Measurements from ENCODE around the gene SAE1. TPM values are rescaled to one million over a fixed set of nuclear protein-coding genes. Genes with fewer than 3 reads are reported as not detected.

Gene SAE1
- total and polyA plus RNA-seq, 10 of the 15 experiments (the other 5 are each of a cell fraction or from before 2014, with no cell fraction given), result 62.0 to 246 (median 148) TPM

DNA sequence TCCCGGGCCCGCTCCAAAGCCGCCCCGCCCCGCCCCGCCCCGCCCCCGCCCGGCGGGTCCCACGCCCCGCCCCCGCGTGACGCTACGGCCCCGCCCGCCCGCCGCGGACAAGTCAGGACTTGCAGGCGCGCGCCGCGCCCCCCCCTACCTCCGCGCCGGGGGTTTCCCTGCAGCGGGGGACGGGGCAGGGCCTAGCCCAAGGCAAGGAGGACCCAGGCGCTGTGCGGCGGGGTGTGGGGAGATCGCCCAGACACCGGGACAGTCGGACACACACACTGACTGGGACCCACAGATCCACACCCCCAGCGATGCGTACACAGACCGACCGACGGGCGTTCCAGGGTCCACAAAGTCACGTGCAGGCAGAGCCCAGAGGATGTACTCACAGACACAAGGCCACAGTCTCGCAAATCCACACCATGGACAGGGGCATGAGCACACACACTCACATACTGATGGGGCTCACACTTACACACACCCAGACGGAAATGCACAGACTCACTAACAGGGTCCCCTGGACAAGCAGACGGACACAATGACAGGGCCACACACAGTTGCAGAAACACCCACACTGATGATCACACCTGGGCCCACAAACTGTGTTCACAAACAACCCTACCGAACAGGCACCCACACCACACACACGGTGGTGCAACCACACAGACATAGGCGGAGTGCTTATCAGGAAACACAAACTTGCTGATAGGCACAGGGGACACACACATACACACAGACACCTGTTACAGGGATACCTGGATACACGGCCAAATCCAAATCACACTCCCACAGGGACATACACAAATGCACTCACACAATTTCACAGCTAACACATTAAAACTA, 100.8 kb downstream of the SAE1 start (continued):
- peak; percentile 55; the same call in 1 of the 3 replicates for TF ChIP-seq POU2F2 (IDR thresholded peaks at IDR 0.05; ENCODE audit: borderline replicate concordance, low read depth, low read length)
- peak; percentile 87 for TF ChIP-seq NBN (IDR thresholded peaks at IDR 0.05)
- TF ChIP-seq ZNF274 (IDR thresholded peaks at IDR 0.05; ENCODE audit: insufficient read depth, insufficient read length), result no peak
- no peak for TF ChIP-seq YBX1 (IDR thresholded peaks at IDR 0.05)
- TF ChIP-seq NRF1 (conservative IDR thresholded peaks at IDR 0.05; ENCODE audit: low read depth, low read length), result no peak
- TF ChIP-seq RB1 (IDR thresholded peaks at IDR 0.05; ENCODE audit: borderline replicate concordance), result no peak
- 0 out of 2 replicates have a peak, but pooled peaks have one; percentile 73 for TF ChIP-seq TARDBP (IDR thresholded peaks at IDR 0.05; ENCODE audit: borderline replicate concordance)
- peak; percentile 95; the same call in 1 of the 2 replicates for TF ChIP-seq CHD1 (IDR thresholded peaks at IDR 0.05; ENCODE audit: low read depth, low read length)
- TF ChIP-seq CHD2 (IDR thresholded peaks at IDR 0.05; ENCODE audit: borderline replicate concordance, low read depth, low read length), result peak; percentile 79
- TF ChIP-seq ASH2L (IDR thresholded peaks at IDR 0.05; ENCODE audit: borderline replicate concordance, low read depth), result no peak
- no peak for TF ChIP-seq SPI1 (IDR thresholded peaks at IDR 0.05; ENCODE audit: borderline replicate concordance, insufficient read depth, low read depth, low read length)
- TF ChIP-seq RBBP5 (conservative IDR thresholded peaks at IDR 0.05), result no peak
- no peak for TF ChIP-seq ZZZ3 (IDR thresholded peaks at IDR 0.05; ENCODE audit: control insufficient read depth, insufficient read length, low read depth)
- no peak for TF ChIP-seq ZNF384 (IDR thresholded peaks at IDR 0.05; ENCODE audit: borderline replicate concordance, low read depth, low read length)
- TF ChIP-seq, protein P1, sequence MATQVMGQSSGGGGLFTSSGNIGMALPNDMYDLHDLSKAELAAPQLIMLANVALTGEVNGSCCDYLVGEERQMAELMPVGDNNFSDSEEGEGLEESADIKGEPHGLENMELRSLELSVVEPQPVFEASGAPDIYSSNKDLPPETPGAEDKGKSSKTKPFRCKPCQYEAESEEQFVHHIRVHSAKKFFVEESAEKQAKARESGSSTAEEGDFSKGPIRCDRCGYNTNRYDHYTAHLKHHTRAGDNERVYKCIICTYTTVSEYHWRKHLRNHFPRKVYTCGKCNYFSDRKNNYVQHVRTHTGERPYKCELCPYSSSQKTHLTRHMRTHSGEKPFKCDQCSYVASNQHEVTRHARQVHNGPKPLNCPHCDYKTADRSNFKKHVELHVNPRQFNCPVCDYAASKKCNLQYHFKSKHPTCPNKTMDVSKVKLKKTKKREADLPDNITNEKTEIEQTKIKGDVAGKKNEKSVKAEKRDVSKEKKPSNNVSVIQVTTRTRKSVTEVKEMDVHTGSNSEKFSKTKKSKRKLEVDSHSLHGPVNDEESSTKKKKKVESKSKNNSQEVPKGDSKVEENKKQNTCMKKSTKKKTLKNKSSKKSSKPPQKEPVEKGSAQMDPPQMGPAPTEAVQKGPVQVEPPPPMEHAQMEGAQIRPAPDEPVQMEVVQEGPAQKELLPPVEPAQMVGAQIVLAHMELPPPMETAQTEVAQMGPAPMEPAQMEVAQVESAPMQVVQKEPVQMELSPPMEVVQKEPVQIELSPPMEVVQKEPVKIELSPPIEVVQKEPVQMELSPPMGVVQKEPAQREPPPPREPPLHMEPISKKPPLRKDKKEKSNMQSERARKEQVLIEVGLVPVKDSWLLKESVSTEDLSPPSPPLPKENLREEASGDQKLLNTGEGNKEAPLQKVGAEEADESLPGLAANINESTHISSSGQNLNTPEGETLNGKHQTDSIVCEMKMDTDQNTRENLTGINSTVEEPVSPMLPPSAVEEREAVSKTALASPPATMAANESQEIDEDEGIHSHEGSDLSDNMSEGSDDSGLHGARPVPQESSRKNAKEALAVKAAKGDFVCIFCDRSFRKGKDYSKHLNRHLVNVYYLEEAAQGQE (IDR thresholded peaks at IDR 0.05; ENCODE audit: low read depth, low read length), result peak; percentile 76
- no peak for TF ChIP-seq MEF2A (IDR thresholded peaks at IDR 0.05; ENCODE audit: insufficient read depth, low read depth, low read length)
- TF ChIP-seq SMAD5 (IDR thresholded peaks at IDR 0.05; ENCODE audit: low read depth), result 0 out of 2 replicates have a peak, but pooled peaks have one; percentile 51
- TF ChIP-seq ZBED1 (IDR thresholded peaks at IDR 0.05; ENCODE audit: borderline replicate concordance), result no peak
- peak; percentile 74; the same call in 1 of the 2 replicates for TF ChIP-seq RAD51 (IDR thresholded peaks at IDR 0.05)
- TF ChIP-seq, protein P2, sequence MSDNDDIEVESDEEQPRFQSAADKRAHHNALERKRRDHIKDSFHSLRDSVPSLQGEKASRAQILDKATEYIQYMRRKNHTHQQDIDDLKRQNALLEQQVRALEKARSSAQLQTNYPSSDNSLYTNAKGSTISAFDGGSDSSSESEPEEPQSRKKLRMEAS (IDR thresholded peaks at IDR 0.05; ENCODE audit: low read depth, low read length), result peak; percentile 57; the same call in 1 of the 2 replicates
- no peak for TF ChIP-seq HCFC1 (IDR thresholded peaks at IDR 0.05; ENCODE audit: low read length)
- TF ChIP-seq BACH1 (IDR thresholded peaks at IDR 0.05; ENCODE audit: borderline replicate concordance), result peak; percentile 4; the same call in 1 of the 2 replicates
- peak; percentile 77; the same call in 1 of the 2 replicates for TF ChIP-seq POLR2AphosphoS5 (IDR thresholded peaks at IDR 0.05; ENCODE audit: low read length)
- no peak for TF ChIP-seq SREBF2 (IDR thresholded peaks at IDR 0.05; ENCODE audit: low read length)
- no peak for TF ChIP-seq NFXL1 (IDR thresholded peaks at IDR 0.05; ENCODE audit: borderline replicate concordance)
- TF ChIP-seq, protein P3, sequence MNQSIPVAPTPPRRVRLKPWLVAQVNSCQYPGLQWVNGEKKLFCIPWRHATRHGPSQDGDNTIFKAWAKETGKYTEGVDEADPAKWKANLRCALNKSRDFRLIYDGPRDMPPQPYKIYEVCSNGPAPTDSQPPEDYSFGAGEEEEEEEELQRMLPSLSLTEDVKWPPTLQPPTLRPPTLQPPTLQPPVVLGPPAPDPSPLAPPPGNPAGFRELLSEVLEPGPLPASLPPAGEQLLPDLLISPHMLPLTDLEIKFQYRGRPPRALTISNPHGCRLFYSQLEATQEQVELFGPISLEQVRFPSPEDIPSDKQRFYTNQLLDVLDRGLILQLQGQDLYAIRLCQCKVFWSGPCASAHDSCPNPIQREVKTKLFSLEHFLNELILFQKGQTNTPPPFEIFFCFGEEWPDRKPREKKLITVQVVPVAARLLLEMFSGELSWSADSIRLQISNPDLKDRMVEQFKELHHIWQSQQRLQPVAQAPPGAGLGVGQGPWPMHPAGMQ (IDR thresholded peaks at IDR 0.05; ENCODE audit: borderline replicate concordance), result no peak

Data from GM12878 (cell line).